PFSK-1 (cell line): ENCODE measurements around the gene DENND4B.

Source experiments
- FOXP2 ChIP-seq: optimal IDR thresholded peaks from 2 replicates; pipeline ENCODE3; 2011; ENCODE audit warnings: borderline replicate concordance, control low read depth, inconsistent platforms; ENCODE audit not compliant: insufficient read depth; ENCODE audit errors: extremely low read length, extremely low read depth
- POLR2AphosphoS5 ChIP-seq: IDR thresholded peaks from 2 replicates; pipeline ENCODE4 v1.6.1; 2012; ENCODE audit warnings: low read depth, mild to moderate bottlenecking, control low read depth, low read length, moderate library complexity
- REST ChIP-seq, 2 experiments: IDR thresholded peaks; 2 replicates each; pipeline versions ENCODE4 v1.6.1 to v1.8.0; 2011 to 2012; ENCODE audit warnings: low read depth in 2 of 2, low read length in 2 of 2, control low read depth in 1 of 2, inconsistent platforms in 1 of 2, mild to moderate bottlenecking in 1 of 2, moderate library complexity in 1 of 2; ENCODE audit not compliant: insufficient read depth in 1 of 2
- SIN3A ChIP-seq: IDR thresholded peaks from 2 replicates; pipeline ENCODE4 v1.6.1; 2012; ENCODE audit warnings: mild to moderate bottlenecking, low read length, moderate library complexity, borderline replicate concordance; ENCODE audit not compliant: insufficient read depth
- TAF1 ChIP-seq: IDR thresholded peaks from 2 replicates; pipeline ENCODE4 v1.6.1; 2012; ENCODE audit warnings: low read length, control low read depth, borderline replicate concordance; ENCODE audit not compliant: insufficient read depth

The DENND4B gene

GRCh38 chr1:153973525-153973924, 27.0 kb upstream of the DENND4B start:
- no peak for TF ChIP-seq POLR2AphosphoS5

GRCh38 chr1:153973071-153973470, 26.6 kb upstream of the DENND4B start:
- TF ChIP-seq POLR2AphosphoS5 (peak; percentile 50; the same call in 1 of the 2 replicates), FOXP2 (no peak)

GRCh38 chr1:153970346-153970745, 23.8 kb upstream of the DENND4B start:
- TF ChIP-seq REST (IDR thresholded peaks at IDR 0.05; ENCODE audit: insufficient read depth in 1 of 2, low read depth in 2 of 2, low read length in 2 of 2) (no peak), FOXP2 (no peak), POLR2AphosphoS5 (no peak), TAF1 (no peak), SIN3A (no peak)

GRCh38 chr1:153968972-153969371, 22.5 kb upstream of the DENND4B start:
- no peak for TF ChIP-seq TAF1
- no peak for TF ChIP-seq FOXP2
- TF ChIP-seq SIN3A: no peak
- no peak for TF ChIP-seq POLR2AphosphoS5
- no peak for TF ChIP-seq REST (IDR thresholded peaks at IDR 0.05; ENCODE audit: insufficient read depth in 1 of 2, low read depth in 2 of 2, low read length in 2 of 2)

- TF ChIP-seq POLR2AphosphoS5: no peak
- no peak for TF ChIP-seq TAF1
- TF ChIP-seq FOXP2: no peak
- no peak for TF ChIP-seq REST (IDR thresholded peaks at IDR 0.05; ENCODE audit: insufficient read depth in 1 of 2, low read depth in 2 of 2, low read length in 2 of 2)
- TF ChIP-seq SIN3A: no peak
Observed at GRCh38 chr1:153968408-153968807, 21.9 kb upstream of the DENND4B start.

GRCh38 chr1:153968000-153968363, 21.5 kb upstream of the DENND4B start:
- TF ChIP-seq REST (IDR thresholded peaks at IDR 0.05; ENCODE audit: insufficient read depth in 1 of 2, low read depth in 2 of 2, low read length in 2 of 2): no peak
- TF ChIP-seq SIN3A: no peak; the same call in 1 of the 2 replicates
- TF ChIP-seq FOXP2: no peak
- no peak for TF ChIP-seq TAF1
- no peak for TF ChIP-seq POLR2AphosphoS5
